ENCODE results near the gene PDE4D.

Gene PDE4D

DNA sequence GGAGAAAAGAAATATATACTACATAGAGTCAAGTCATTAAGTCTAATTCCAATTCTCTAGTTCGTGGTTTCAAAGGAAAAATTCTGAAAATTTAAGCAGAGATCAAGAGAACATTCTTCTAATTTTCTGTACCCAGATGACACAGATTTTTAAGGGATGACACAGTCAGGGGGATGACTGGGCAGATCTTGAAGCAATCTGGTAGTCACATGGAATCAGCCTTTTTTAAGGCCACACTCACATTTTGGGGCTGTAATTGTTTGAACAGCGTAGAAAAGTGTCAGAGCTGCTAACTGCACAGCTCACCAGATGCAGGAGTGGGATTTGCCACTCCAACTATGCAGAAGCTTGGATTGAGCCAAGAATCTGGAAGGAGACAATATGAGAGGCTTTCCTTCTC is 20.4 kb downstream of the PDE4D start:
- Histone ChIP-seq H3K4me1 (ENCODE audit: control insufficient read depth, insufficient read depth, low read length) (no peaks in the 10 kb centered on the region), H3K9me3 (ENCODE audit: control insufficient read depth, low read length) (no peaks in the 10 kb centered on the region), H3K36me3 (ENCODE audit: control insufficient read depth, insufficient read depth, low read length) (no peaks in the 10 kb centered on the region), H3K27me3 (ENCODE audit: control insufficient read depth, insufficient read depth, low read length) (no peaks in the 10 kb centered on the region), H3K4me3 (ENCODE audit: low read length) (no peak overlapping the region), H3K9ac (ENCODE audit: low read length) (no peak overlapping the region)

DNA sequence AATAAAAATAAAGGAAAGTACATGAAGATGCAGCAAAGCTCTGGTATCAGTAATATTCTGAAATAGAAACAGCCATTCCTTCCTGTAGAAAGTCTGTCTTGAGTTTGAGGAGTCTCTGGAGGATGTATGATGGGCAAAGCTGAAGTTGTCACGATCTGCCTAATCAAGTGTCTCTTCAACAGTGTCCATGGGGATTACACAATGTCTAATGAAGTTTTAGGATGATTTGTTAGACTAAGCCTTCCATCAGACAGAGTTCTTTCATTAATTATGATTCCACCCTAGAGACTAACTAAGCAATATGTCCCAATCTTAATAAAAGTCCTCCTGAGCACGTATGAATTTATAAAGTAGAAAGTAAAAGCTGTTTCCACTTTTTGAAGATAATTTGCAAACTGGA is 26.9 kb downstream of the PDE4D start:
- no peak overlapping the region for H3K9ac ChIP-seq (ENCODE audit: low read length)
- no peaks in the 10 kb centered on the region for H3K36me3 ChIP-seq (ENCODE audit: control insufficient read depth, insufficient read depth, low read length)
- H3K4me1 ChIP-seq (ENCODE audit: control insufficient read depth, insufficient read depth, low read length), result no peaks in the 10 kb centered on the region
- H3K27me3 ChIP-seq (ENCODE audit: control insufficient read depth, insufficient read depth, low read length), result no peaks in the 10 kb centered on the region
- H3K9me3 ChIP-seq (ENCODE audit: control insufficient read depth, low read length), result no peaks in the 10 kb centered on the region
- no peak overlapping the region for H3K4me3 ChIP-seq (ENCODE audit: low read length)

DNA sequence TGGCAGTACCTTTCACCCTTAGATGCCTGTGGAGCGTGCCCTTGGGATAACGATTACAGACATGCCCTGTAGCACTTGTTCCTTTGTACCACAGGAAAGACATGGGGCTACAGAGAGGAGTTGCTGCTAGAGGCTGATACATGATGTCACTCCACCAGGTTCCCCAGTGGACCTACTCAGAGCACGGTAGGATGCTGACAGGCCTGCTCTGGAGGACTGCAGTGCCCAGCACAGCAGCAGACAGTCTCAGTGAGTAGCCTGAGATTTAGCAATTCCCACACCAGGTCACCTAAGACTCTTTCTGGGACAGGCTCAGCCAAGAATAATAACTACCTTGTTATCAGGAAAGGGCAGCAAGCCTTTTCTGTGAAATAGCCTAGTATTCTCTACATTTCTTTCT is 28.8 kb downstream of the PDE4D start:
- H3K36me3 ChIP-seq (ENCODE audit: control insufficient read depth, insufficient read depth, low read length), result no peaks in the 10 kb centered on the region
- H3K27me3 ChIP-seq (ENCODE audit: control insufficient read depth, insufficient read depth, low read length), result no peaks in the 10 kb centered on the region
- H3K4me3 ChIP-seq (ENCODE audit: low read length), result no peak overlapping the region
- no peaks in the 10 kb centered on the region for H3K9me3 ChIP-seq (ENCODE audit: control insufficient read depth, low read length)
- no peak overlapping the region for H3K9ac ChIP-seq (ENCODE audit: low read length)
- H3K4me1 ChIP-seq (ENCODE audit: control insufficient read depth, insufficient read depth, low read length), result no peaks in the 10 kb centered on the region

DNA sequence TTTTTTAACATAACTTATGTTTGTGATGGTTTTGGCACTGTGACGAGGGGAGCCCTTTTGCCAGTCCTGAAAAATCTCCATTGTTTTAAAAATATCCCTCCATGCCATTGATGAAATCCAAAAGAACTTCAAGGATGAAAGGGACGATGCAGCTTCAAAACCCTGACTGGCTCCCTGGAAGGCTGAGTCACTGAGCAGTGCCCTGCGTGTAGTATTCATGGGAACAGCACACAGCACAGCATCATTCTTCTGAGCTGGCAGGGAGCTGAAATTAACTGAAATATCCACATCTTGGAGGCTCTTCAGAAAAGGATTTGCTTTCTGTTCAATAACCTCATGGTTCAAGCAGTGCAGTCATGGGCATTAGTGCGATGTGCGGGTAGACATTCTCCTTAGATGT is 29.7 kb downstream of the PDE4D start:
- no peak overlapping the region for H3K9ac ChIP-seq (ENCODE audit: low read length)
- H3K4me1 ChIP-seq (ENCODE audit: control insufficient read depth, insufficient read depth, low read length), result no peaks in the 10 kb centered on the region
- no peak overlapping the region for H3K4me3 ChIP-seq (ENCODE audit: low read length)
- H3K36me3 ChIP-seq (ENCODE audit: control insufficient read depth, insufficient read depth, low read length), result no peaks in the 10 kb centered on the region
- H3K27me3 ChIP-seq (ENCODE audit: control insufficient read depth, insufficient read depth, low read length), result no peaks in the 10 kb centered on the region
- H3K9me3 ChIP-seq (ENCODE audit: control insufficient read depth, low read length), result no peaks in the 10 kb centered on the region

DNA sequence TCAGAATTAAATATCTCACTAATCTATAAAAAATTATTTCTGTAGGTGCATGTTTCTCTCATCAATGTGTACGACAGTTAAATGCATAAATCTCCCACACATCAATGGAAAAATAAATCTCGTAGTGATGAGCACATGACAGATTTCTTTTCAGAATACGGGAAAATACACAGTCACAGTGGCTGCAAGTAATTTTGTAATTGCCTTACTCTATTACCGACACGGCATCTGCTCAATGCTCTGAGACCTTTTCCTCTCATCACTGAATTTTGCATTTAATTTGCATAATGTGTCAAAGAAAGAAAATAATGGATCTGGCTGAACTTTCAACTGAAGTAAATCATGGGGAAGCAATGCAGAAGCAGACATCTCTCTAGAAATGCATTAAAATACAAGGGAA is 37.2 kb downstream of the PDE4D start:
- H3K4me1 ChIP-seq (ENCODE audit: control insufficient read depth, insufficient read depth, low read length), result no peaks in the 10 kb centered on the region
- H3K36me3 ChIP-seq (ENCODE audit: control insufficient read depth, insufficient read depth, low read length), result no peaks in the 10 kb centered on the region
- H3K9me3 ChIP-seq (ENCODE audit: control insufficient read depth, low read length), result no peaks in the 10 kb centered on the region
- H3K9ac ChIP-seq (ENCODE audit: low read length), result no peak overlapping the region
- H3K4me3 ChIP-seq (ENCODE audit: low read length), result no peak overlapping the region
- H3K27me3 ChIP-seq (ENCODE audit: control insufficient read depth, insufficient read depth, low read length), result no peaks in the 10 kb centered on the region

DNA sequence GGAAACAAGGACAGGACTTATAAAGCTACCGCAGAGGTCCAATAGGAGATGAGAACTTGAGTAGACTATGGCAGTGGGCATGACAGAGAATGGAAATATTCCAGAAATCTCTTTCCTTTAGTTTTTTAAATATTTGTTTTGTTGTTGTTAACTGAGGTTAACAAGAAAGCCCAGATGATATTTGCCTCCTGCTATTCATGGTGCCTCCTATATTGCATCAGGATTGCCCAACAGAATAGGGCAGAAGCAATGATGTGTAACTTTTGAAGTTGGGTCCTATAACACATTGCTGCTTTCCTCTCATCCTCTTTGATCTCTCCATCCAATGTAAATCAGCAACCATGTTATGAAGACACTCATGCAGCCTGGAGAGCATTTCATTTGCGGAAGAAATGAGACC is 42.8 kb downstream of the PDE4D start:
- H3K9ac ChIP-seq (ENCODE audit: low read length), result no peak overlapping the region
- no peaks in the 10 kb centered on the region for H3K9me3 ChIP-seq (ENCODE audit: control insufficient read depth, low read length)
- H3K36me3 ChIP-seq (ENCODE audit: control insufficient read depth, insufficient read depth, low read length), result no peaks in the 10 kb centered on the region
- no peaks in the 10 kb centered on the region for H3K27me3 ChIP-seq (ENCODE audit: control insufficient read depth, insufficient read depth, low read length)
- no peak overlapping the region for H3K4me3 ChIP-seq (ENCODE audit: low read length)
- no peaks in the 10 kb centered on the region for H3K4me1 ChIP-seq (ENCODE audit: control insufficient read depth, insufficient read depth, low read length)

DNA sequence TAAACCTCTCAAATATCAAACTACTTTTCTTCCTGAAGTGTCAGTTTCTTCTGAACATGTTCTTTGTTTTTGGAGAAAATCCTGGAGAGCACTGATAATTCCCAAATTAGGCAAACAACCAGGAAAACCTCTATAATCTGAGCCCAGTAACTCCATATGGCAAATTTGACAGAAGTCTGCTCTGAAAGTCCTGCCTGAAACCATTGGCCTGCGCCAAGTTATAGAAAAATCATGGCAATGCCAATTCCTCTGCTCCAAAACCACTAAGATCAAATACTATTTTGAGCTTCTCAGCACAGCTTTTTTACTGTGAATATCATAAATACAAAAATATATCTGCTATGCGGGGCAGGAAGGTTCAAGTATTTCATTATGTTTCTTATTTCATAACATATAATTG is 45.9 kb downstream of the PDE4D start:
- H3K36me3 ChIP-seq (ENCODE audit: control insufficient read depth, insufficient read depth, low read length), result no peaks in the 10 kb centered on the region
- no peaks in the 10 kb centered on the region for H3K9me3 ChIP-seq (ENCODE audit: control insufficient read depth, low read length)
- H3K4me3 ChIP-seq (ENCODE audit: low read length), result no peak overlapping the region
- H3K4me1 ChIP-seq (ENCODE audit: control insufficient read depth, insufficient read depth, low read length), result no peaks in the 10 kb centered on the region
- H3K9ac ChIP-seq (ENCODE audit: low read length), result no peak overlapping the region
- H3K27me3 ChIP-seq (ENCODE audit: control insufficient read depth, insufficient read depth, low read length), result no peaks in the 10 kb centered on the region

DNA sequence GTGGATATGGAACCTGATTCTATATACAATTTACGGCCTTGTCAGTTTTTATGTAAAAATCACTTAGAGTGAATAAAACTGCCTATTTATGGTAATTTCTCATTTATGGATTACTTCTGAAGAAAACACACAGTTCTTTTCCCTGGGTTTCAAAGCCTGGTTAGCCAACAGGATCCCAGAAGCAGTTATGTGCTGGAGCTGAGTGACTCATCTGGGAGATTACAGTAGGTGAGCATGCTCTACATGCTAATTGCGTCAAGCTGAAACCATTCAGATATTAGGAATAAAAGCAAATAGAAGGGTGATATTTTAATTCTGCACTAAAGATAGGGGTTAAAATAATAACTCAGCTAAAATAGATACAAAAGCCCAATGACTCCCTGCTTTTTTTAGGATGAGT is 47.8 kb downstream of the PDE4D start:
- Histone ChIP-seq H3K36me3 (ENCODE audit: control insufficient read depth, insufficient read depth, low read length) (no peaks in the 10 kb centered on the region), H3K27me3 (ENCODE audit: control insufficient read depth, insufficient read depth, low read length) (no peaks in the 10 kb centered on the region), H3K4me3 (ENCODE audit: low read length) (no peak overlapping the region), H3K4me1 (ENCODE audit: control insufficient read depth, insufficient read depth, low read length) (no peaks in the 10 kb centered on the region), H3K9ac (ENCODE audit: low read length) (no peak overlapping the region), H3K9me3 (ENCODE audit: control insufficient read depth, low read length) (no peaks in the 10 kb centered on the region)

DNA sequence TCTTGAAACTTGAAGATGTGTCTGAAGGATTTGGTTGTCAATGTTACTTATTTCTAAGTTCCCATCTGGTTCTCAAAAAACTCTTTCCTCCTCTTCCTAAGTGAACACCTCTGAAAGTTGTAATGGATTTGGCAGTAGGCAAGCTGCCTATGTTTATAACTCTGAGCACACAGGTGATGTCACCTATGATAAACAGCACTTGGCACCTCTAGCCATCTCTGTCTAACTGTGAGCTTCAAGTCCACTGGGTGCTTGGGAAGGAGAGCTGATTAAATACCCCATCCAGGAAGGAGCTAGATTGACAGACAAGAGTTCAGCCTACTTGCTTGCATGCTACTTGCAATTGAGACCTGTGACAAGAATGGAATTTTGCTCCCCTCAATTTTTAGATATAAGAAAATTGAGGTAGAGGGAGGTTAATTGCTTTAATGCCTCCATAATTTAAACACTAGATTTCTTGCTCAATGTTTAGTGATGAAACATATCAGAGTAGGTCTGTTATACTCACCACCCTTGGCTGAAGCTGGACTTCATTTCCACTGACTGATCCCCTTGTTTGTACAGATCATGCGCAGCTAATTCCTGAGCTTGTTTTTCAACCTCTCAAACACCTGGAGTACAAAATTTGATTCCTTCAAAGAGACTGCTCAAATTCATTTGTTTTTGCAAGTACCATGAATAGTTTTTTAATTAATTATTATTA is 49.9 kb downstream of the PDE4D start:
- Histone ChIP-seq H3K4me3 (ENCODE audit: low read length) (no peak overlapping the region), H3K9ac (ENCODE audit: low read length) (no peak overlapping the region), H3K9me3 (ENCODE audit: control insufficient read depth, low read length) (no peaks in the 10 kb centered on the region), H3K36me3 (ENCODE audit: control insufficient read depth, insufficient read depth, low read length) (no peaks in the 10 kb centered on the region), H3K4me1 (ENCODE audit: control insufficient read depth, insufficient read depth, low read length) (no peaks in the 10 kb centered on the region), H3K27me3 (ENCODE audit: control insufficient read depth, insufficient read depth, low read length) (no peaks in the 10 kb centered on the region)

DNA sequence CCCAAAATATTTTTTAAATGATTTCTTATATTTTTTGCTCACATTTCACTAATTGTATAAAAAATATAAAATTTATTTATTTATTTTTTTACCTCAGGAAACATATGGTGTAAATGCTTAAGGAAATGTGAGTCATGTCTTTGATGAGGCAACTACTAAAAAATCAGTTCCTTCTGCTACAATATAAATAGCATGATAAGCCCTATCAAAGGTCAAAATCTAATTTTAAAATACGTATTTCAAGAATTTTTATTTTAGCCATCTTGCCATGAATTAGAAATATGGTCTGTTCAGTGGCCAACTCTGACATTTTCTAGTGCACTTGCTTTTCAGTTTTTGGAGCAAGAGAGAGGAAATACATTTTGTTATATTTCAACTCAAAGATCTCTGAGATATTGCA is 50.5 kb downstream of the PDE4D start:
- no peaks in the 10 kb centered on the region for H3K4me1 ChIP-seq (ENCODE audit: control insufficient read depth, insufficient read depth, low read length)
- no peaks in the 10 kb centered on the region for H3K36me3 ChIP-seq (ENCODE audit: control insufficient read depth, insufficient read depth, low read length)
- no peak overlapping the region for H3K9ac ChIP-seq (ENCODE audit: low read length)
- no peaks in the 10 kb centered on the region for H3K27me3 ChIP-seq (ENCODE audit: control insufficient read depth, insufficient read depth, low read length)
- no peaks in the 10 kb centered on the region for H3K9me3 ChIP-seq (ENCODE audit: control insufficient read depth, low read length)
- H3K4me3 ChIP-seq (ENCODE audit: low read length), result no peak overlapping the region

DNA sequence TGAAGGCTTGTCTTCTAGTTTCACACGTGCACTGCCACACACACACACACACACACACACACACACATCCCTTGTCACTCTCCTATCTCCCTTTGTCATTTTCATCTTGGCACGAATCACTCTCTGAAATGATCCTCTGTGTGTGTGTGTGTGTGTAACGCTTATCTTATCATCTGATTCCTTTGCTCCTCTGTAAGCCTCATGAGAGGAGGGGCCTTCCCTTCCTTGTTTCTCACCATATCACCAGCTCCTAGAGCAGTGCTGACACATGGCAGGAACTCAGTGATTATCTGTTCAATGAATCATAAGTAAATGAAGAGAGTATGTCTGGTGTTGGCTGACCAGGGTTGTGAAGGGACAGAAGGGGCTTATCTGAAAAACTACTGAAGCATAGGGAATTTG is 53.3 kb downstream of the PDE4D start:
- H3K4me1 ChIP-seq (ENCODE audit: control insufficient read depth, insufficient read depth, low read length), result no peaks in the 10 kb centered on the region
- H3K9me3 ChIP-seq (ENCODE audit: control insufficient read depth, low read length), result no peaks in the 10 kb centered on the region
- H3K4me3 ChIP-seq (ENCODE audit: low read length), result no peak overlapping the region
- no peaks in the 10 kb centered on the region for H3K36me3 ChIP-seq (ENCODE audit: control insufficient read depth, insufficient read depth, low read length)
- no peaks in the 10 kb centered on the region for H3K27me3 ChIP-seq (ENCODE audit: control insufficient read depth, insufficient read depth, low read length)
- H3K9ac ChIP-seq (ENCODE audit: low read length), result no peak overlapping the region

DNA sequence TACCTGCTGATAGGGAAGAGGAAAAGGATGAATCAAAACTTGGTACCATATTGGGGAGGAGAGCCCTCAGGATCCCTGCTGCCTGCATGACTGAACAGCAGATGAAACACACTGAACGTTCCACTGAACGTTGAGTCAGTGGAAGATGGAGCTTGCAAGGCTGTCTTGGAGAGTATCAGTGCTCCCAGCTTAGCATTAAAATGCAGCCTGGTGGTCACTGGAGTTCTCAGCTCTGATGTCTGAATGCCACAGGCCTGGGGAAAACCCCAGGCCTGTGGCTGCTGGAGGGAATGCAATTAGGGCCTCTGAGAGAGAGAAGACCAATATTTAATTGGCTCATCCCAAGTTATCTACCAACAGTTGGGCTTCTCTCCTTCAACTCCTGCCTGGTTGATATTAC is 54.5 kb downstream of the PDE4D start:
- Histone ChIP-seq H3K4me1 (ENCODE audit: control insufficient read depth, insufficient read depth, low read length) (no peaks in the 10 kb centered on the region), H3K36me3 (ENCODE audit: control insufficient read depth, insufficient read depth, low read length) (no peaks in the 10 kb centered on the region), H3K4me3 (ENCODE audit: low read length) (no peak overlapping the region), H3K27me3 (ENCODE audit: control insufficient read depth, insufficient read depth, low read length) (no peaks in the 10 kb centered on the region), H3K9me3 (ENCODE audit: control insufficient read depth, low read length) (no peaks in the 10 kb centered on the region), H3K9ac (ENCODE audit: low read length) (no peak overlapping the region)

DNA sequence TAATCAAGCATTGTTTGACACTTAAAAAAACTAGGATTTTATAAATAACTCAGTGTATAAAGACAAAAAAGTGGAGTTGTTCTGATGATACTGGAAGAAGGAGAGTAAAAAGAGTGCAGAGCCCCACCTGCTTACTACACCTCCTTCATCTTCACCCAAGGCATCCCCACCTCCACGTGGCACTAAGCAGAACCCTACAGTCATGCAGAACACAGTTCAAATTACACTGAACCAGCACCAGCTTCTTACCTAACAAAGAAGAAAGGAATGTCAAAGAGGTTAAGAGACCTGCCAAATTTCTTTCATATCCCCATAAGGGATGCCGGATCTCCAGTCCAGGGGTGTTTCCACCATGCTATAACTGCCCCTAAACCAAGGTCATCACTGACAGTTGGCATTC is 55.5 kb downstream of the PDE4D start:
- H3K9me3 ChIP-seq (ENCODE audit: control insufficient read depth, low read length), result no peaks in the 10 kb centered on the region
- no peaks in the 10 kb centered on the region for H3K27me3 ChIP-seq (ENCODE audit: control insufficient read depth, insufficient read depth, low read length)
- H3K4me1 ChIP-seq (ENCODE audit: control insufficient read depth, insufficient read depth, low read length), result no peaks in the 10 kb centered on the region
- no peaks in the 10 kb centered on the region for H3K36me3 ChIP-seq (ENCODE audit: control insufficient read depth, insufficient read depth, low read length)
- no peak overlapping the region for H3K9ac ChIP-seq (ENCODE audit: low read length)
- H3K4me3 ChIP-seq (ENCODE audit: low read length), result no peak overlapping the region

All from mucosa of stomach (tissue), 1 donor.